Left ventricle myocardium inferior (tissue), 1 donor: ENCODE results near the gene STRN. TPM values are rescaled to one million over a fixed set of nuclear protein-coding genes. Genes with fewer than 3 reads are reported as not detected.

Experiments used
- DNase-seq: peaks from one replicate; pipeline ENCODE4 v3.0.0-alpha.2; 2020
- H3K27ac ChIP-seq: fragments of 200-600 bp; replicated peaks from 2 replicates; pipeline ENCODE4 v1.8.0; 2021
- H3K27me3 ChIP-seq: fragments of 200-600 bp; 2 replicates; pipeline ENCODE4 v1.8.0; 2021; ENCODE audit warnings: low read depth
- H3K36me3 ChIP-seq: fragments of 200-600 bp; 2 replicates; pipeline ENCODE4 v1.8.0; 2021
- H3K4me1 ChIP-seq: fragments of 200-600 bp; 2 replicates; pipeline ENCODE4 v1.8.0; 2021
- H3K4me3 ChIP-seq: fragments of 200-600 bp; 2 replicates; pipeline ENCODE4 v1.8.0; 2021; ENCODE audit warnings: mild to moderate bottlenecking, moderate library complexity
- H3K9me3 ChIP-seq: fragments of 200-600 bp; replicated peaks from 2 replicates; pipeline ENCODE4 v1.8.0; 2021
- intact Hi-C: fragments of 100-400 bp; cut with micrococcal nuclease; formaldehyde crosslinking; loops from one replicate; pipeline ENCODE4 v1.11.0; 2022
- total RNA-seq: library from RNA; stranded (reverse); fragmentation: NEBNext Ultra II Directional; extraction: Animal tissue kit (Norgen Biotek cat#: 25700); gene quantifications from one replicate; pipeline ENCODE4 v1.2.1, GENCODE V29; 2021
- TF ChIP-seq, protein P1 (sequence below): fragments of 200-600 bp; IDR thresholded peaks from 2 replicates; pipeline ENCODE4 v1.8.0; 2021; ENCODE audit warnings: antibody characterized with exemption, mild to moderate bottlenecking, borderline replicate concordance
- donor health status: DM: no; HTN: yes; CAD: no; lungs with severe emphysema.

STRN gene
- total RNA-seq, 1 donor from 2014 or later: 55.2 TPM

DNA sequence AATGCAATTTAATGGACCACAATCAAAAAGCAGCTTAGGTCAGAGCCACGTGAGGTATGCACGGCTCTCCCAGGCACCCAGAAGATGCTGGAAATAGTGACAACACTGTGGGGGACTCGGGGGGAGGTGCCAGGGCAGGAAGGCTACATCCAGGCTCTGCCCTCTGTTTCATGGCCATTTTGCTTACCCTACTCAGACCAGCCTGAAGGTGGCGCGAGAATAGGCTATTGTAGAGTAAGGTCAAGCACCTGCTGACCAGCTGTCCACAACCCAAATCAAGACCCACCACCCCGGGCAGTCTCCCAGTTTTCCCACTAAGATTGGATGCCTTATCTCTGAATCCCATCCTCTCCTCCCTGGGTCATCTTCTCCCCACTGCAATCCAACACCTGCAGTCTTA lies 154.1 kb downstream of the STRN start:
- TF ChIP-seq, protein P1, sequence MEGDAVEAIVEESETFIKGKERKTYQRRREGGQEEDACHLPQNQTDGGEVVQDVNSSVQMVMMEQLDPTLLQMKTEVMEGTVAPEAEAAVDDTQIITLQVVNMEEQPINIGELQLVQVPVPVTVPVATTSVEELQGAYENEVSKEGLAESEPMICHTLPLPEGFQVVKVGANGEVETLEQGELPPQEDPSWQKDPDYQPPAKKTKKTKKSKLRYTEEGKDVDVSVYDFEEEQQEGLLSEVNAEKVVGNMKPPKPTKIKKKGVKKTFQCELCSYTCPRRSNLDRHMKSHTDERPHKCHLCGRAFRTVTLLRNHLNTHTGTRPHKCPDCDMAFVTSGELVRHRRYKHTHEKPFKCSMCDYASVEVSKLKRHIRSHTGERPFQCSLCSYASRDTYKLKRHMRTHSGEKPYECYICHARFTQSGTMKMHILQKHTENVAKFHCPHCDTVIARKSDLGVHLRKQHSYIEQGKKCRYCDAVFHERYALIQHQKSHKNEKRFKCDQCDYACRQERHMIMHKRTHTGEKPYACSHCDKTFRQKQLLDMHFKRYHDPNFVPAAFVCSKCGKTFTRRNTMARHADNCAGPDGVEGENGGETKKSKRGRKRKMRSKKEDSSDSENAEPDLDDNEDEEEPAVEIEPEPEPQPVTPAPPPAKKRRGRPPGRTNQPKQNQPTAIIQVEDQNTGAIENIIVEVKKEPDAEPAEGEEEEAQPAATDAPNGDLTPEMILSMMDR: no peak
- DNase-seq: no peak
- no peaks in the 10 kb centered on the region for H3K27me3 ChIP-seq
- no peak overlapping the region for H3K4me3 ChIP-seq
- intact Hi-C loops: no loop called here
- no peaks in the 10 kb centered on the region for H3K4me1 ChIP-seq
- no peaks in the 10 kb centered on the region for H3K9me3 ChIP-seq
- H3K36me3 ChIP-seq: no peaks in the 10 kb centered on the region
- H3K27ac ChIP-seq: no peak overlapping the region

DNA sequence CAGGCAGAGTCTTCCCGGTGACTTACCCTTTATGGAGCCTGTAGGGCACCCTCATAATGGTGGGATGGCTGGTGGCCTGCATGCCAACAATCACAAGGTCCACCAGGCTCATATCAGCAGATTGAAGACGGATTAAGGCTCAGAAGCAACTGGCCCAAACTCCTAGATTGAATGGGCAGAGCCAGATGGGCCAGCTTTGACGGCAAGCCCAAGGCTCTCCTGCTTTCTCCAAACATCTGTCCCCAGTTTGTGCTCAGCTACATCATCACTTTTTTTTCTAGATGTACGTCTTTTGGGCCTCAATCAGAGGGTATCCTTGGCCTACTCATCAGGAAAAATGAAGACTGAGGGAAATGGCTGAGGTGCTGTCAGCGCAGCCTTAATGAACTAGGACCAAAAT lies 155.3 kb downstream of the STRN start:
- Histone ChIP-seq H3K4me1 (no peaks in the 10 kb centered on the region), H3K36me3 (no peaks in the 10 kb centered on the region), H3K9me3 (no peaks in the 10 kb centered on the region), H3K27ac (no peak overlapping the region), H3K4me3 (no peak overlapping the region), H3K27me3 (no peaks in the 10 kb centered on the region)
- intact Hi-C loops: no loop called here
- TF ChIP-seq, protein P1: no peak
- DNase-seq: no peak

DNA sequence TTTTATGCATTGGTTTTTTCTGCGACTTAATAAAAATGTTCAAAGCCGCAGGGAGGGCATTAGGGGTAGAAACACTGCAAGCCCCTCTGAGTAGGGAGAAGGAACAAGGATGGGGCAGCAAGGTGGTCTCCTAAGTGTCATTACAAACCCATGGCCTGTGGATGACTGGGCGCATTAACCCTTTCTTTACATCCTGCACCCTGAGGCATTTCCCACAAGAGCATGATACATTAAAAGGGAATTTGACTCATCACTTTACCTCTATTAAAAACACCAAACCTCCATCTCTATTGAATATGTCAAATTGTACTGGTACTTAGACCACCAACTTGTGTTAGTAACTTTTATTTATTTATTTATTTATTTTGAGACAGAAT lies 157.3 kb downstream of the STRN start:
- TF ChIP-seq, protein P1: no peak
- no peaks in the 10 kb centered on the region for H3K36me3 ChIP-seq
- no peak overlapping the region for H3K27ac ChIP-seq

GRCh38 chr2:36808386-36809068 lies 157.8 kb downstream of the STRN start:
- TF ChIP-seq, protein P1: no peak
- Histone ChIP-seq H3K4me1 (no peaks in the 10 kb centered on the region), H3K9me3 (no peaks in the 10 kb centered on the region), H3K4me3 (no peak overlapping the region), H3K27ac (no peak overlapping the region), H3K36me3 (no peaks in the 10 kb centered on the region), H3K27me3 (no peaks in the 10 kb centered on the region)
- DNase-seq: no peak
- intact Hi-C loops: no loop called here

More for the DNA sequence above, 157.3 kb downstream of the STRN start:
- Histone ChIP-seq H3K4me1 (no peaks in the 10 kb centered on the region), H3K9me3 (no peaks in the 10 kb centered on the region), H3K4me3 (no peak overlapping the region), H3K27me3 (no peaks in the 10 kb centered on the region)
- intact Hi-C loops: no loop called here
- DNase-seq: no peak

- Histone ChIP-seq H3K4me3 (no peak overlapping the region), H3K36me3 (no peaks in the 10 kb centered on the region), H3K4me1 (no peaks in the 10 kb centered on the region), H3K27me3 (no peaks in the 10 kb centered on the region), H3K9me3 (no peaks in the 10 kb centered on the region), H3K27ac (no peak overlapping the region)
- intact Hi-C loops: no loop called here
- TF ChIP-seq, protein P1: no peak
- DNase-seq: no peak
Measured at GRCh38 chr2:36807223-36807886, 159.0 kb downstream of the STRN start.
